Mesendoderm (in vitro differentiated cells): Measurements from ENCODE around the gene KRT71.

ENCODE experiments used
- DNase-seq: peaks from one replicate; pipeline ENCODE4 v3.0.0; 2013
- H2AK5ac ChIP-seq: 2 replicates; pipeline ENCODE4 v1.6.1; 2013; ENCODE audit warnings: low read length, inconsistent platforms
- H2BK120ac ChIP-seq: 2 replicates; pipeline ENCODE4 v1.6.1; 2013; ENCODE audit warnings: low read depth, mild to moderate bottlenecking, low read length, moderate library complexity, mixed read lengths
- H2BK15ac ChIP-seq: replicated peaks from 2 replicates; pipeline ENCODE4 v1.6.1; 2013; ENCODE audit warnings: low read depth, mild to moderate bottlenecking, moderate library complexity
- H2BK5ac ChIP-seq: 2 replicates; pipeline ENCODE4 v1.6.1; 2013; ENCODE audit warnings: low read length, inconsistent platforms
- H3K18ac ChIP-seq: 2 replicates; pipeline ENCODE4 v1.6.1; 2013; ENCODE audit warnings: mild to moderate bottlenecking, low read length, mixed read lengths
- H3K23ac ChIP-seq: one replicate; pipeline ENCODE4 v1.6.1; 2013; ENCODE audit warnings: low read length
- H3K27ac ChIP-seq: 2 replicates; pipeline ENCODE4 v1.5.1; 2013; ENCODE audit warnings: low read depth, mild to moderate bottlenecking, inconsistent platforms, low read length, moderate library complexity
- H3K27me3 ChIP-seq: 2 replicates; pipeline ENCODE4 v1.6.1; 2013; ENCODE audit warnings: low read length, control low read depth, mild to moderate bottlenecking, inconsistent platforms; ENCODE audit not compliant: insufficient read depth, poor library complexity
- H3K36me3 ChIP-seq: 2 replicates; pipeline ENCODE4 v1.6.1; 2013; ENCODE audit warnings: low read length, inconsistent platforms; ENCODE audit not compliant: control insufficient read depth, insufficient read depth
- H3K4ac ChIP-seq: one replicate; pipeline ENCODE4 v1.6.1; 2013; ENCODE audit warnings: low read depth, mild to moderate bottlenecking, low read length, moderate library complexity
- H3K4me1 ChIP-seq: 2 replicates; pipeline ENCODE4 v1.6.1; 2013; ENCODE audit warnings: low read depth, low read length, inconsistent platforms; ENCODE audit not compliant: control insufficient read depth
- H3K4me2 ChIP-seq: 2 replicates; pipeline ENCODE4 v1.6.1; 2013; ENCODE audit warnings: low read length
- H3K4me3 ChIP-seq: 2 replicates; pipeline ENCODE4 v1.5.1; 2013; ENCODE audit warnings: mild to moderate bottlenecking, low read length
- H3K56ac ChIP-seq: one replicate; pipeline ENCODE4 v1.6.1; 2013; ENCODE audit warnings: low read length
- H3K79me1 ChIP-seq: 2 replicates; pipeline ENCODE4 v1.6.1; 2013; ENCODE audit warnings: low read length, inconsistent platforms
- H3K79me2 ChIP-seq: 2 replicates; pipeline ENCODE4 v1.6.1; 2013; ENCODE audit warnings: mild to moderate bottlenecking, low read length; ENCODE audit not compliant: control insufficient read depth, insufficient read depth
- H3K9ac ChIP-seq: 2 replicates; pipeline ENCODE4 v1.6.1; 2013; ENCODE audit warnings: low read length, inconsistent platforms
- H4K5ac ChIP-seq: one replicate; pipeline ENCODE4 v1.6.1; 2013; ENCODE audit warnings: low read length
- H4K8ac ChIP-seq: one replicate; pipeline ENCODE4 v1.6.1; 2013; ENCODE audit warnings: low read depth, mild to moderate bottlenecking, control low read depth, low read length, moderate library complexity
- WGBS: extraction: QIAGEN DNeasy Blood & Tissue Kit; methylation state at CpG from one replicate; pipeline ENCODE4 v1.1.7; 2013; ENCODE audit warnings: low lambda C conversion rate, missing lambda C conversion rate; ENCODE audit not compliant: insufficient coverage; ENCODE audit errors: extremely low coverage; 5-methylcytosine and 5-hydroxymethylcytosine counted together

The KRT71 gene

GRCh38 chr12:52542157-52542556 is 10.8 kb downstream of the KRT71 start:
- no peak overlapping the region for H2BK5ac ChIP-seq
- H3K4ac ChIP-seq = no peak overlapping the region
- H4K8ac ChIP-seq = no peak overlapping the region
- no peaks in the 10 kb centered on the region for H3K79me2 ChIP-seq
- H3K56ac ChIP-seq = no peak overlapping the region
- H3K36me3 ChIP-seq = no peaks in the 10 kb centered on the region
- no peaks in the 10 kb centered on the region for H3K4me1 ChIP-seq
- no peaks in the 10 kb centered on the region for H3K79me1 ChIP-seq
- no peak overlapping the region for H4K5ac ChIP-seq
- H3K9ac ChIP-seq = no peak overlapping the region
- H3K23ac ChIP-seq = no peak overlapping the region
- no peaks in the 10 kb centered on the region for H3K27me3 ChIP-seq
- no peak overlapping the region for H3K18ac ChIP-seq
- no peak overlapping the region for H3K27ac ChIP-seq
- H3K4me2 ChIP-seq = no peak overlapping the region
- no peak overlapping the region for H2AK5ac ChIP-seq
- no peak overlapping the region for H2BK15ac ChIP-seq
- H3K4me3 ChIP-seq = no peak overlapping the region
- no peak for DNase-seq
- H2BK120ac ChIP-seq = no peak overlapping the region

GRCh38 chr12:52541709-52542108 is 11.2 kb downstream of the KRT71 start:
- Histone ChIP-seq H3K79me2 (no peaks in the 10 kb centered on the region), H3K4me3 (no peak overlapping the region), H2BK120ac (no peak overlapping the region), H2AK5ac (no peak overlapping the region), H3K4me2 (no peak overlapping the region), H3K4me1 (no peaks in the 10 kb centered on the region), H3K36me3 (no peaks in the 10 kb centered on the region), H4K8ac (no peak overlapping the region), H3K9ac (no peak overlapping the region), H4K5ac (no peak overlapping the region), H3K18ac (no peak overlapping the region), H3K4ac (no peak overlapping the region), H2BK15ac (no peak overlapping the region), H3K27me3 (no peaks in the 10 kb centered on the region), H3K27ac (no peak overlapping the region), H3K79me1 (no peaks in the 10 kb centered on the region), H3K56ac (no peak overlapping the region), H3K23ac (no peak overlapping the region), H2BK5ac (no peak overlapping the region)
- no CpG with 5 or more reads among the region's 5 CpGs for WGBS
- no peak for DNase-seq

GRCh38 chr12:52540531-52540930 is 12.4 kb downstream of the KRT71 start:
- no peak overlapping the region for H3K9ac ChIP-seq

DNA sequence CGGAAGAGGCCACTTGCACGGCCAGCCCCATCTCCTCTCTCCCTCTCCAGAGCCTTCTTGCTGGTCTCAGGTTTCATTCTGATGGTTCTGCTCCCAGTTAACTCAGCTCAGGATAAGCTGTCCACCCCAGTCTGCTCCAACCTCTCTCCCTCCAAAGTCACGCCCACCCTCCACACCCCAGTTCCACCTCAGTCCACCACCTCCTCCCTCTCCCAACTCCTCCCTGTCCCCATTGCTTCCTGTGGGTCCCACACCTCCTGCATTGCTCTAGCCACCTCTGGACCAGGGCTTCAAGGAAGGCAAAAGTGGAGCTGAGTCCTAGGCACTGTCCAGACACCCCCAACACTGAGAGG is 13.1 kb downstream of the KRT71 start:
- no peaks in the 10 kb centered on the region for H3K4me1 ChIP-seq
- H2BK5ac ChIP-seq = no peak overlapping the region
- no peak overlapping the region for H3K4me2 ChIP-seq
- no CpG with 5 or more reads among the region's 3 CpGs for WGBS
- H3K9ac ChIP-seq = no peak overlapping the region
- H2BK15ac ChIP-seq = no peak overlapping the region
- H3K4me3 ChIP-seq = no peak overlapping the region
- H3K18ac ChIP-seq = no peak overlapping the region
- H4K8ac ChIP-seq = no peak overlapping the region
- H3K79me2 ChIP-seq = no peaks in the 10 kb centered on the region
- no peak for DNase-seq
- no peak overlapping the region for H2BK120ac ChIP-seq
- H3K56ac ChIP-seq = no peak overlapping the region
- no peaks in the 10 kb centered on the region for H3K36me3 ChIP-seq
- H2AK5ac ChIP-seq = no peak overlapping the region
- no peak overlapping the region for H3K4ac ChIP-seq
- no peak overlapping the region for H4K5ac ChIP-seq
- no peak overlapping the region for H3K27ac ChIP-seq
- H3K23ac ChIP-seq = no peak overlapping the region
- no peaks in the 10 kb centered on the region for H3K27me3 ChIP-seq
- H3K79me1 ChIP-seq = no peaks in the 10 kb centered on the region

More at GRCh38 chr12:52540531-52540930, 12.4 kb downstream of the KRT71 start:
- Histone ChIP-seq H3K27me3 (no peaks in the 10 kb centered on the region), H3K23ac (no peak overlapping the region), H3K27ac (no peak overlapping the region), H3K18ac (no peak overlapping the region), H3K4me2 (no peak overlapping the region), H3K79me1 (no peaks in the 10 kb centered on the region), H2AK5ac (no peak overlapping the region), H3K4me1 (no peaks in the 10 kb centered on the region), H3K56ac (no peak overlapping the region), H2BK120ac (no peak overlapping the region), H3K36me3 (no peaks in the 10 kb centered on the region), H2BK15ac (no peak overlapping the region), H3K79me2 (no peaks in the 10 kb centered on the region), H4K8ac (no peak overlapping the region), H3K4ac (no peak overlapping the region), H2BK5ac (no peak overlapping the region), H3K4me3 (no peak overlapping the region), H4K5ac (no peak overlapping the region)
- no peak for DNase-seq
- no CpG with 5 or more reads among the region's 7 CpGs for WGBS

- H3K18ac ChIP-seq = no peak overlapping the region
- H2AK5ac ChIP-seq = no peak overlapping the region
- no peak overlapping the region for H3K4ac ChIP-seq
- H3K23ac ChIP-seq = no peak overlapping the region
- no peak overlapping the region for H3K4me3 ChIP-seq
- H3K27me3 ChIP-seq = no peaks in the 10 kb centered on the region
- H3K79me2 ChIP-seq = no peaks in the 10 kb centered on the region
- no peak overlapping the region for H3K4me2 ChIP-seq
- no peak overlapping the region for H3K9ac ChIP-seq
- H3K27ac ChIP-seq = no peak overlapping the region
- no peak overlapping the region for H4K5ac ChIP-seq
- no peak overlapping the region for H4K8ac ChIP-seq
- no peak for DNase-seq
- no peak overlapping the region for H3K56ac ChIP-seq
- H2BK120ac ChIP-seq = no peak overlapping the region
- no peaks in the 10 kb centered on the region for H3K4me1 ChIP-seq
- no peak overlapping the region for H2BK5ac ChIP-seq
- H2BK15ac ChIP-seq = no peak overlapping the region
- no peaks in the 10 kb centered on the region for H3K79me1 ChIP-seq
- no peaks in the 10 kb centered on the region for H3K36me3 ChIP-seq
- WGBS = no CpG with 5 or more reads among the region's 5 CpGs
Measured at GRCh38 chr12:52539083-52539820, 13.7 kb downstream of the KRT71 start.

GRCh38 chr12:52537101-52537500 is 15.8 kb downstream of the KRT71 start:
- Histone ChIP-seq H4K5ac (no peak overlapping the region), H2BK120ac (no peak overlapping the region), H3K56ac (no peak overlapping the region), H3K36me3 (no peaks in the 10 kb centered on the region), H3K4me3 (no peak overlapping the region), H3K4me1 (no peaks in the 10 kb centered on the region), H3K4ac (no peak overlapping the region), H3K4me2 (no peak overlapping the region), H3K27ac (no peak overlapping the region), H4K8ac (no peak overlapping the region), H3K79me1 (no peaks in the 10 kb centered on the region), H3K23ac (no peak overlapping the region), H3K27me3 (no peaks in the 10 kb centered on the region), H2AK5ac (no peak overlapping the region), H2BK15ac (no peak overlapping the region), H3K18ac (no peak overlapping the region), H3K79me2 (no peaks in the 10 kb centered on the region), H2BK5ac (no peak overlapping the region), H3K9ac (no peak overlapping the region)
- no CpG with 5 or more reads among the region's 3 CpGs for WGBS
- no peak for DNase-seq
